Activated naive CD4-positive, alpha-beta T cell treated with anti-CD3 and anti-CD28 coated beads for 36 hours (primary cell): ENCODE data around the gene LMO3. TPM values are rescaled to one million over a fixed set of nuclear protein-coding genes. Genes with fewer than 3 reads are reported as not detected.
"Not testable (repeated sequence)": the region's sequence is repeated elsewhere in the genome, so short reads cannot be mapped to it uniquely, and the experiment has no call there.

Source experiments
- CTCF ChIA-PET: fragments of 350-600 bp; sonication (Branson Sonifier 250); formaldehyde crosslinking; loops from one replicate; lab custom pipeline; 2021; ENCODE audit warnings: antibody characterized with exemption; lab: Charles Lee
- DNase-seq: peaks from one replicate; pipeline ENCODE4 v3.0.0-alpha.2; 2020
- H3K27ac Mint-ChIP-seq: one replicate; pipeline ENCODE4 v1.8.0; 2021; ENCODE audit warnings: mild to moderate bottlenecking, mixed read lengths
- H3K27me3 Mint-ChIP-seq: one replicate; pipeline ENCODE4 v1.8.0; 2021; ENCODE audit warnings: low read depth, mixed read lengths
- H3K36me3 Mint-ChIP-seq: one replicate; pipeline ENCODE4 v1.8.0; 2021; ENCODE audit warnings: low read depth, mixed read lengths
- H3K4me1 Mint-ChIP-seq: one replicate; pipeline ENCODE4 v1.8.0; 2021; ENCODE audit warnings: low read depth, mixed read lengths
- H3K4me3 Mint-ChIP-seq: one replicate; pipeline ENCODE4 v1.8.0; 2021; ENCODE audit warnings: mild to moderate bottlenecking, moderate library complexity, mixed read lengths
- H3K9me3 Mint-ChIP-seq: one replicate; pipeline ENCODE4 v1.8.0; 2021; ENCODE audit warnings: mixed read lengths
- intact Hi-C: fragments of 100-400 bp; cut with micrococcal nuclease; formaldehyde crosslinking; loops from one replicate; pipeline ENCODE4 v1.15.1; 2023
- total RNA-seq, 2 experiments: library from RNA; stranded (reverse); gene quantifications; one replicate each; pipeline ENCODE4 v1.2.3, GENCODE V29; 2021

LMO3 gene
- total RNA-seq, 2 experiments from 2014 or later = not detected

DNA sequence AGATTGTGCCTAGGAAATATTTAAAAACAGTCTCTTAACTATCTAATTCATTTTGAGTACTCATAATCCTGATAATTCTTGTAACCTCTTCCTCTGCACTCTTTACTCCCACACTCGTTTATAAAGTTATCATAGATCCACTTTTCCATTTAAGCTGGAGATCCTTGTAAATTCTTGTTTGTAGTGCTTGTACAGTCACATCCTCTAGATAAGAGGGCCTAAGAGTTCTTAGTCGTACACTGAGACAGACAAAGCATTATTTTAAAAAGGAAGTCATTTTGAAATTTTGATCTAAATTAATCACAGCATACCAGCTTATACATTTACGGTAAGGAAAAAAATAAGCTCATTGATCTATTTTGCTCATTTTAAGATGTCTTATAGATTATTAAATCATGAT lies 42.5 kb downstream of the LMO3 start:
- Mint-ChIP-seq H3K27me3 (no peaks in the 10 kb centered on the region), H3K36me3 (no peaks in the 10 kb centered on the region), H3K4me1 (no peaks in the 10 kb centered on the region), H3K9me3 (peaks cover 6% of the 10 kb centered on the region), H3K4me3 (no peak overlapping the region), H3K27ac (no peak overlapping the region)
- CTCF ChIA-PET = no interaction called here
- intact Hi-C loops = no loop called here
- no peak for DNase-seq

DNA sequence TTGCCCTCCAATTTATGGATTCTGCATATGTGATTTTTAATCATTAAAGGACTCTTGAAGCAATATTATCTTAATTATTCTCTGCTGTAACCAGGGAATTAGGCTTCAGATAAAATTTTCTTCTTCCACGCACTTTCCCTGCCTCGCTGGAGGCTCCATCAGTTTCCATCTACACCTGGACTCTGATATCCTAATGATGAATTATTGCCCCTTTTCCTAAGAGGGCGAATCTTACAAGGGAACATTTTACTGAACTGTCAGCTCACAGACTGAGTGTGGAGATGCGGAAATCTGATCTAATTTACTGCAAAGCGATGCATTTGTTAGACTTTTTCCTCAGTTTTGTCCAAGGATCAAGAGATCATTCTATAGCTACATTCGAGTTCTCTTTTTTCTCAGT lies 43.0 kb downstream of the LMO3 start:
- Mint-ChIP-seq H3K27me3 (no peaks in the 10 kb centered on the region), H3K36me3 (no peaks in the 10 kb centered on the region), H3K9me3 (peaks cover 6% of the 10 kb centered on the region), H3K27ac (no peak overlapping the region), H3K4me1 (no peaks in the 10 kb centered on the region), H3K4me3 (no peak overlapping the region)
- DNase-seq = no peak
- CTCF ChIA-PET = interaction anchor here (0.6 kb wide), 1 partner anchor 9 kb away, joined by 3 read pairs; no protein-coding TSS in a partner anchor
- intact Hi-C loops = no loop called here

DNA sequence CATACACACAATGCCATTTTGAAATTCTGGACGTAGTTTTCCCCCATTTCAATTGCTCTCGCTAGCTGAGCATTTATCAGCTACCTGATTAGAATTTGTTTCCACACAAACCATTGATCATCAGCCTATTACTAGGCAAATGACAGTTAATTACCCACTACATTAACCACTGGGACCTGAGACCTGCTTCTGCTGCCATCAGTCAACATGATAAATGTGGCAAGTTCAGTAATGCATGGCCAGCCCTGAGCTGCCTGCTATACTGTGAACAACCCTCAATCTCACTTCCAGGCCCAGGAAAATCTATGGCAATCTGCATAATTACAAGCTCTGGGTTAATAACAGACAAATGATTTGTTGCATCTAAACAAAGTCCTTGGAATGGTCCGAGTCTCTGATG lies 43.5 kb downstream of the LMO3 start:
- Mint-ChIP-seq H3K36me3 (no peaks in the 10 kb centered on the region), H3K27me3 (no peaks in the 10 kb centered on the region), H3K4me3 (no peak overlapping the region), H3K9me3 (peaks cover 6% of the 10 kb centered on the region), H3K4me1 (no peaks in the 10 kb centered on the region), H3K27ac (no peak overlapping the region)
- CTCF ChIA-PET = interaction anchor here (0.6 kb wide), 1 partner anchor 9 kb away, joined by 3 read pairs; no protein-coding TSS in a partner anchor
- intact Hi-C loops = no loop called here
- DNase-seq = no peak

DNA sequence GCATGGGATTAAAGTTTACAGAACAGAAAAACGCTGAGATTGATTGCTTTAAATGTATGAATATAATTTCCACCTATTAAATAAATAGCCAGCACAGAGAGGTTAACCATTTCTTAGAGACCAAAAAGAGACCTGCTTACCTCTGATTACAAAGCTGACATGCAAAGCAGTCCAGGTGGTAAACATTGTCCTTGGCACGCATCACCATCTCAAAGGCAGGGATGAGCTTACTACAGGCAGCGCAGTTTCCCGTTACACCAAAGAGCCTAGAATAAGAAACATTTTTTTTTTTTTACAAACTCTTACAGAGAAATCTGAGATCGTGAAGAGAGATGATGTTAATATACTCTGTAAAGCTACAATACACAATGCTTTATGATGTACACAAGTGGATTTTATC lies 45.7 kb downstream of the LMO3 start:
- no peak for DNase-seq
- Mint-ChIP-seq H3K27me3 (no peaks in the 10 kb centered on the region), H3K4me3 (no peak overlapping the region), H3K27ac (no peak overlapping the region), H3K9me3 (no peaks in the 10 kb centered on the region), H3K36me3 (no peaks in the 10 kb centered on the region), H3K4me1 (no peaks in the 10 kb centered on the region)
- intact Hi-C loops = no loop called here
- CTCF ChIA-PET = no interaction called here

DNA sequence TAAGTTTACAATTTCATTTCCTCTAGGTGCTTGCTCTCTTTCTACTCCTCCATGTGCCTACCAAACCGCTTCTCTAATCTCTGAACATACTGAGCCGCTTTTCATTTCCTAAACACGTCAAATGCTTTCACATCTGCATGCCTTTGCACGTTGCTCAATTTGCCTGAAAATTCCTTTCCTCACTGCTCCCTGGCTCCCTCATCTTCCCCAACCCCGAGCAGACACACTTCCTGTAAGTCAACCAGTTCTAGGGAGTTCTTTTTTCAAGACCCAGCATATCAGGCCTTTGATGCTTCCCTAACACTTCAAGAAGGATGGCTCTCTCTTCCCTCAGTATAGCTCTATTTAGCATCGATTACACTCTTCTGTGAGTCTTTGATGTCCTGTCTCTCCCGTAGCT lies 50.3 kb downstream of the LMO3 start:
- H3K4me3 Mint-ChIP-seq = no peak overlapping the region
- no peaks in the 10 kb centered on the region for H3K4me1 Mint-ChIP-seq
- H3K27me3 Mint-ChIP-seq = no peaks in the 10 kb centered on the region
- no peak for DNase-seq
- no peaks in the 10 kb centered on the region for H3K36me3 Mint-ChIP-seq
- CTCF ChIA-PET = no interaction called here
- intact Hi-C loops = no loop called here
- H3K9me3 Mint-ChIP-seq = no peaks in the 10 kb centered on the region
- no peak overlapping the region for H3K27ac Mint-ChIP-seq

DNA sequence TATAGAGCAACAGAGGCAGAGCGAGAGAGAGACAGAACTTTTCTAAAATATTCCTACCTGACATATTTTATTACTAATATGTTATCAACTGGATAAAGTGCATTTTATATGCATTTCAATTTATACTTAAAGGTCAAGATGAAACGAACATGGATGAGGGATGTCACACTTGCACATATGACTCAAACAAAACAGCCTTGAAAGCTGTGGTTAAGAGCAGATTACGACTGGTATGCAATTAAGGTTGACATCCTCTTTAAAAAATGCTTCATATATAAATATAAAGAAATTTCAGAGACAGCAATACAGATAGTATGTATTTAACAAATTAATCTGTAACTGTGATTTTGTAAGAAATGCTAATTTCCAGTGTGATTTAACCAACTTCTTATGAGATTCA lies 52.5 kb downstream of the LMO3 start:
- intact Hi-C loops = no loop called here
- no peaks in the 10 kb centered on the region for H3K36me3 Mint-ChIP-seq

DNA sequence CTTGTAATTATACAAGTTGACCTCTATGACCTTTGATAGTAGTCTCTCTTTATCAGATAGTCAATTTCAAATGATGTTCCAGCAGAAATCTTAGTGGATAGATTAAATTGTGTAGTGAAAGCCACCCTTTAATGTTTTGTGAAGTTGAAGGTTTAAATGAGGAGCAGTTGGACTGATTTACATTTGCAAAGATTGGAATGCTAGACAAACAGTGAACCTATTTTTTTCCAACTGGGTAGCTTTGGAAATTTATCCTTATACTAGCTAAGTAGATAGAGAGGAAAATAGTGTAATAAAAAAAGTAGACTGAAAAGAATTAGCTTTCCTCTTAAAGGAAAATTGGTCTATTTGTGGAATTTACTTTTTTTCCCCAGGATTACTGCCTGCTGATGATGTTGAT lies 53.7 kb downstream of the LMO3 start:
- no peaks in the 10 kb centered on the region for H3K4me1 Mint-ChIP-seq
- intact Hi-C loops = no loop called here
- no peaks in the 10 kb centered on the region for H3K36me3 Mint-ChIP-seq
- peaks cover 1% of the 10 kb centered on the region for H3K9me3 Mint-ChIP-seq
- no peak overlapping the region for H3K4me3 Mint-ChIP-seq
- no peak for DNase-seq
- CTCF ChIA-PET = no interaction called here
- H3K27ac Mint-ChIP-seq = no peak overlapping the region
- H3K27me3 Mint-ChIP-seq = no peaks in the 10 kb centered on the region

More for the DNA sequence above, 52.5 kb downstream of the LMO3 start:
- CTCF ChIA-PET = interaction anchor here (0.6 kb wide), 1 partner anchor 9 kb away, joined by 3 read pairs; no protein-coding TSS in a partner anchor
- Mint-ChIP-seq H3K27me3 (no peaks in the 10 kb centered on the region), H3K9me3 (no peaks in the 10 kb centered on the region), H3K27ac (no peak overlapping the region), H3K4me1 (no peaks in the 10 kb centered on the region), H3K4me3 (no peak overlapping the region)
- DNase-seq = no peak

DNA sequence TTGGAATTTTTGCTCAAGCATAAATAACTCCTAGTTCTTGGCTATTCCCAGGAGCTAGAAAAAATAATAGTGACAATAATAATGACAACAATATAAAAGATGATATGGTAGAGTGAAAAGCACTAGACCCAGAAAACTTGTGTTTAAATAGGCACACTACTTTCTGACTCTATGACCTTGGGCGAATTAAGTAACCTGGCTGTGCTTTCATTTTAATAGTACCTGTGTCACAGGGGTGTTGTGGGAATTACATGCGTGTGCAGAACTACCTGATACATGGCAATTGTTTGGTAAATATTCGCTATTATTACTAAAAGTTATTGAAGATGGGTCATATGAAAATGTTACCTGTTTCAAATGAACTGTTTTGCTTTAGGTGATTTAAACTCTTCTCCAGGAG lies 60.1 kb downstream of the LMO3 start:
- Mint-ChIP-seq H3K27ac (no peak overlapping the region), H3K4me3 (no peak overlapping the region), H3K27me3 (no peaks in the 10 kb centered on the region), H3K4me1 (no peaks in the 10 kb centered on the region), H3K36me3 (no peaks in the 10 kb centered on the region), H3K9me3 (peaks cover 6% of the 10 kb centered on the region)
- CTCF ChIA-PET = interaction anchor here (0.6 kb wide), 1 partner anchor 396 kb away, joined by 3 read pairs; no protein-coding TSS in a partner anchor
- intact Hi-C loops = no loop called here
- DNase-seq = no peak

DNA sequence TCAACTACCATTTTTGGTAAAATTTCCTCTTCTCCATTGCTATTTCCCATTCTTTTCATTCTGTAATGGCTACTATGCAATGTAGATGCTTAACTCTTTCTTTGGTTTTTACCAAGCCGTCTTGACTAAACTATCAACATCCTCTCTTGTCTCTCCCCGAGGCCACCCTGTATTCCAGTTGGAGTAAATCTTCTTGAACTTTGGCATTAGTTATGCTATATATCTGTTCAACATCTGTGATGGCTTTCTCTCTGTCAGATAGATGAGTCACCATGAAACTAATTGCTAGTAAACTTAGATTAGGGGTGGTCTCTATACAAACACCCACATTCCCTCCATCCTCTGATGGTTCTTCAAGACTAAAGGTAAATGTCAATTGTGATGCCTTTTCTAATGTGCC lies 63.4 kb downstream of the LMO3 start:
- intact Hi-C loops = no loop called here
- Mint-ChIP-seq H3K4me3 (no peak overlapping the region), H3K4me1 (no peaks in the 10 kb centered on the region), H3K9me3 (peaks cover 9% of the 10 kb centered on the region), H3K27ac (no peak overlapping the region), H3K27me3 (no peaks in the 10 kb centered on the region), H3K36me3 (no peaks in the 10 kb centered on the region)
- CTCF ChIA-PET = no interaction called here
- no peak for DNase-seq

DNA sequence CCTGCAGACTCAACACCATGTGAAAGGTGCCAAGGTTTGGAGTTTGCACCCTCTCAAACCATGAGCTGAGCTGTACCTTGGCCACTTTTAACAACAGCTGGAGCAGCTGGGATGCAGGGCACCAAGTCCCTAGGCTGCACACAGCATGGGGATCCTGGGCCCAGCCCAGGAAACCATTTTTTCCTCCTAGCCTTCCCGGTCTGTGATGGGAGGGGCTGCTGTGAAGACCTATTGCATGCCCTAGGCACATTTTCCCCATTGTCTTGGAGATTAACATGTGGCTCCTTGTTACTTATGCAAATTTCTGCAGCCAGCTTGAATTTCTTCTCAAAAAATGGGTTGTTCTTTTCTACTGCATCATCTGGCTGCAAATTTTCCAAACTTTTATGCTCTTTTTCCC lies 68.3 kb downstream of the LMO3 start:
- H3K27me3 Mint-ChIP-seq, H3K9me3 Mint-ChIP-seq, H3K4me3 Mint-ChIP-seq, DNase-seq, H3K4me1 Mint-ChIP-seq, H3K36me3 Mint-ChIP-seq, intact Hi-C loops, H3K27ac Mint-ChIP-seq, CTCF ChIA-PET: not testable (repeated sequence)

DNA sequence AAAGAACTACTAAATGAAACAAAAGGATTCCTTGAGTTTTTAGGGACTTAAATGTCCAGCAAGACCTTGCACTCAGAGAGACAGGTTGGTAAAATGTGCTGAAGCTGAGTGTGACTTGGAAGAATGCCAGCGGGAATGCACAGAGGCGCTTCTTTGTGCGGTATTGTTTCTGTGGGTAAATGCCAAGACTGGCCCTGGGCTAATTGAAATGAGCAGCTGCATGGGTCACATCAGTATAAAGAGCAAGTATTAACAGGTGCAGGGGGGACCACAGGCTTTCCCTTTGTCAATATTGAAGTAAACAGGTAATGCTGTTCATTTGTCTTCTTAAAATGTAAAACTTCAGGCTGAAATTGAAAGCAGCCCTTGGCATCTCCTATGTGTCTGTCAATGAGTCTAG lies 74.3 kb downstream of the LMO3 start:
- H3K36me3 Mint-ChIP-seq = no peaks in the 10 kb centered on the region
- H3K4me1 Mint-ChIP-seq = no peaks in the 10 kb centered on the region
- DNase-seq = no peak
- H3K27ac Mint-ChIP-seq = no peak overlapping the region
- peaks cover 2% of the 10 kb centered on the region for H3K9me3 Mint-ChIP-seq
- intact Hi-C loops = no loop called here
- no peak overlapping the region for H3K4me3 Mint-ChIP-seq
- H3K27me3 Mint-ChIP-seq = no peaks in the 10 kb centered on the region
- CTCF ChIA-PET = no interaction called here

DNA sequence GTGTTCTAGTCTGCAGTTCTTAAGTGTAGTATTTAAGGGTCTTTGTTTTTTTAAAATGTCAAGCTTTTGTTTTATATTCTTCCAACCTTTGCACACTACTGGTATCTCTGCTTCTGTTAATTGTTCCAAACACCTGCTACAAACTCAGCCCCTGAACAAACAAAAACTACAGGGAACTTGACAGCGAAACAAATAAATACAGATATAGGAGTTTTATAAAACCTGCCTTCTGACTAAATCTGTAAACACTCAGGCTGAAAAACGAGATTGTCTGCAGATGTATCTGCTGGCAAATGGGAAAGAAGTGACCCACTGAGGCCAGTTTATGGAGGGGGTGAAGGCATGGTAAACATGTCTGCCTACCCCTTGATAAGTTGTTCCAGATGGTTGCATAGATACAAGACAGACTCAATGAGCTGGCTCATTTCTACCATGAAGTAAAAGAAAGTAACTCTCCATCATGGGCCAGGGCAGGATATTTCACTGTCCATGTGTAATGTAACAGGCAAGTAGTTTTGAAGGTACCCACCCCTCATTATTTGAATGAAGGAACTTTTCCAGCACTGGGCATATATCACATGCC lies 75.6 kb downstream of the LMO3 start:
- no peaks in the 10 kb centered on the region for H3K4me1 Mint-ChIP-seq
- H3K27me3 Mint-ChIP-seq = no peaks in the 10 kb centered on the region
- H3K9me3 Mint-ChIP-seq = no peaks in the 10 kb centered on the region
- CTCF ChIA-PET = no interaction called here
- no peak overlapping the region for H3K27ac Mint-ChIP-seq
- H3K4me3 Mint-ChIP-seq = no peak overlapping the region
- DNase-seq = no peak
- no peaks in the 10 kb centered on the region for H3K36me3 Mint-ChIP-seq
- intact Hi-C loops = no loop called here

DNA sequence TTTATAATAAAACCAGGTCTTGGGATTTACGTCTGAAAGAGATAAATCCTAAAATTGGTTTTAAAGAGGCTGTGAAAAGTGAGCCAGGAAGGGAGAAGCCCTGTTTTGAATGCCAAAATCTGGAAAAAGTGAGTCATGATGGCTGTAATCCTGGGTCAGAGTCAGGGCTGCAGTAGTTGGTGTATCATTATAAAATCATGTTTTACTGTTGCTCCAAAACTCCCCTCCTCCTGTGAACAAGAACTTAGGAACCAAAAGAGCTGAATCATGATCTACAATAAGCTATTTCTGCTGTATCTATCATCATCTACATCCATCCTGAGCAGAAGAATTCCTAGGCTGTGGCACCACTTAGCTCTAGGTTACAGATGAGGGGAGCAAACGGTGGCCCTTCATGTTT lies 79.3 kb downstream of the LMO3 start:
- Mint-ChIP-seq H3K36me3 (no peaks in the 10 kb centered on the region), H3K9me3 (no peaks in the 10 kb centered on the region), H3K4me3 (no peak overlapping the region), H3K27me3 (no peaks in the 10 kb centered on the region), H3K27ac (no peak overlapping the region), H3K4me1 (no peaks in the 10 kb centered on the region)
- CTCF ChIA-PET = no interaction called here
- intact Hi-C loops = no loop called here
- no peak for DNase-seq
